ENCODE results near the gene MGLL.
A peak's percentile ranks its signal among the peaks of the same experiment; 100 is the strongest.

The MGLL gene

GRCh38 chr3:127787571-127788365 is 34.5 kb downstream of the MGLL start:
- no peak for FAIRE-seq

GRCh38 chr3:127787071-127787490 is 35.2 kb downstream of the MGLL start:
- no peak for FAIRE-seq

- FAIRE-seq = peak; percentile 87
Measured at GRCh38 chr3:127786353-127787070, 35.8 kb downstream of the MGLL start.

- no peak for FAIRE-seq
Measured at GRCh38 chr3:127785711-127786265, 36.5 kb downstream of the MGLL start.

DNA sequence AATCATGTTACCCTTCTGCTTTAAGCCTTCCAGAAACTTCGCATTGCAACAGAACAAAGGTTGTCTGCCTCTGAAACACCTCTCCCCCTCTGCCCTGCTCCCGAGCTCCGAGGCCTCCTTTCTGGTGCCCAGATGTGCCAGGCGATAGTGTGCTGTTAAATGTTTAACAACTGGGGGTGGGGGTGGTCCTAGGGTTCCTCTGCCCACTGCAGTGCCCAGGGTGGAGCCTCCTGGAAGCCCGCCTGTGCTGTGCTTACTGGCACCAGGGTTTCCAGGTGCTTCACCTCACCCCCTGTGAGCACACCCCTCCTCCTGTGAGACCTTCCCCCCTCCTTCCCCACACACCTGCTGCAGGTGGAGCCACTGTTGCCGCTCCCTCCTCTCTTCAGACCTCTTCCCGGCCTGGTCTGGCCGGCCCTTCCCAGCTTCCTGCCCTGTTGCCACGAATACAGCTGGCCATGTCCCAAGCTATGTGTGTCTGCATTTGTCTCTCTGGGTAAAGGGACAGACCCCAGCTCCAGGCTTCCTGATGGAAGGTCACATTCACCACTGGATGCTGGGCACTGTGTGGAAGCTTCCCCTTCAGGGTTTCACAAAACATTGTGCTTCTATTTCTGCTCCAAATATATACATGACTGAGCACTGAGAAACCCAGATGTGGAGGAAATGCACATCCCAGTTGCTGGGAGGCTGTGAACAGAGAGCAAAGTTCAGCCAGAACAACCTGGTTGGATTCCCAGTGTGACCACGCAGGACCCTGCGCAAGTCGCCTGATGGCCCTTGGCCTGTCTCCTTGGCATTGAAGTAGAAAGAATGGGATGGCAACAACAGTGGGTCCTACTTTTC is 37.2 kb downstream of the MGLL start:
- no peak for FAIRE-seq

DNA sequence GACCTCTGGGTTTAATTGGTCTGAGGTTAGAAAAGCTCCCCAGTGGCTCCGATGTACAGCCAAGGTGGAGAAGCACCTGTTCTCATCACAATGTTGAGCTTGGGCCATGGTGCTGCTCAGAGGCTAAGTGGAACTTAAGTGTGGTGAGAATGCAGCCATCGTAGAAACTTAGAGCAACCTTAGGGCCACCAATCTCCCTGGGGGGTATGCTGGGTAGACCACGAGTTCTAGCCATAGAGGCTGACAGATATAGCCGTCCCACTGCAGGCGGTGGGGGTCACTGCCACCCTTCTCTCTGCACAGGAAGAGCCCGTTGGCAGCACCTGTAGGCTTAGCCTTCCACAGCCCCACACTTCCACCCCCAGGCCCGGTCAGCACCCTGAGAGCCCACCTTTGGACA is 38.0 kb downstream of the MGLL start:
- no peak for FAIRE-seq

GRCh38 chr3:127783642-127784160 is 38.6 kb downstream of the MGLL start:
- no peak for FAIRE-seq

DNA sequence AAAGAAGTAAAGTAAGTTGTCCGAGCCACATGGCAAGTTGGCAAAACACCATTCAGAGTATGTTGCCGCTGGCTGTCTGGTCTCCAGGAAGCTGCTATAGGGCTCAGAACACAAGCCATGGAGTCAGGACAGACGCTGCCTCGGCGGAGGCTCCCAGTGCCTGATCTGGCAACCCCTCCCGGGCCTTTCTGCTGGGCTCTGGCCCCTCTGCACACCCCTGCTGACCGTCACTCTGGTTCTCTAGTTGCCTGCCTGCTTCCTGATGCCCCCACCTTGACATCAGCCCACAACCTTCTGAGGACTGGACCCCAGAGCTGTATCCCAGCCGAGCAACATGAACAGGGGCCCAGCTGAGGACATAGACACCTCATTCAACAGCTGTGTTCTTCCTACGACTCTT is 39.1 kb downstream of the MGLL start:
- no peak for FAIRE-seq

DNA sequence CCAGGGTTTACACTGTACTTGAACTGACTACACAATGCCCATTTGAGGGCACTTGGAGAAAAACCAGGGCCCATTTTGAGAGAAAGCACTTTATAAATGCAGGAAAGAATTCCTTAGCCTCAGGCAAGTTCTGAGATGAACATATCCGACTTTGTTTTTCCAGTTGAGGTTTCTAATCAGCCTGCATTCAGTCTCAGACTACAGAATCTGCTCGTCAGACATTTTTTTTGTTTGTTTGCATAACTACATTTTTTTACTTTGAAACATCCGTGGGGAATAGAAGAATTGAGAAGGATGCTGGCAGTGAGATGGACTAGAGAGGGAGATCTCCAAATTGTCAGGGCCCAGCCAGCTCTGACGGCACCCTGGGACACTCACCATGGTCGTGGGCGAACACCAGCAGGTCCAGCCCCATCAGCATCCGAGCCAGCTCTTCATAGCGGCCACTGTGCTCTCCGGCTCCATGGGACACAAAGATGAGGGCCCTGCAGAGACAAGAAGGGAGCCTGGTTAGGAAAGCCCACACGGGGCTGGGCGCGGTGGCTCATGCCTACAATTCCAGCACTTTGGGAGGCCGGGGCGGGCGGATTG is 40.8 kb downstream of the MGLL start:
- FAIRE-seq = no peak

DNA sequence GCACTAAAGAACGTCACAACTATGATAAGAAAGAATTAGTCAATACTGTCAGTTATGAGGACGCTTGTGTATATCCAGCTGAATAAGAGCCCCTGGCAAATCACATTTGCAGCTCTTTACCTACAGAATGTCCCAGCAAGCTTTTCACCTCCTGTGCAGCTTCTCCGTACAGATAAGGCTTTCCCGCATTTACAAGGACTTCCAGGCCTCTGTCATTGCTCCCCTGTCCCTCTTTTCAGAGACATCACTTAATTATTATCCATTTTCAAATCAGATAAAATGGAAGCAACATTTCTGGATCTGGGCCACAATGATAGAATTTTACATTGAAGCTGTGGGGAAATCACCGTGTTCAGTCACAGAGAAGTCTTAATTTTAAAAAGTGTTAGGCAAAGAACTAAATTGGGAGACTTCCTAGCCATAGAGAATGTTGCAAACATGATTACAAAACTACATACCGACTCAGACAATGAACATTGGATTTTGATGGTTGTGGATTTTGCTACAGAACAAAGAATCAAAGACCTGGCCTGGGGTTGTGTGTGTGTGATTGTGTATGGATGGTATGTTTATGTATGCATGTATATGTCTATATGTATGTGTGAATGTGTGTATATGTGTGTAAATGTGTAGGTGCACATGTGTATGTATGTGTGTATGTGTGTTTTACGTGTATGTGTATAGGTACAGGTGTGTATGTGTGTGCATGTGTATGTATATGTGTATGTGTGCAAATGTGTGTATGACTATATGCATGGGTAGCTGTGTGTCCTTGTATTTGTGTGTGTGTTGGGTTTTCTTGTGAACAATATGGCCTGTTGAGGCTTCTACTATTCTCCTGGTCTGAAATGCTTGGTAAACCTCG is 41.5 kb downstream of the MGLL start:
- FAIRE-seq = no peak

DNA sequence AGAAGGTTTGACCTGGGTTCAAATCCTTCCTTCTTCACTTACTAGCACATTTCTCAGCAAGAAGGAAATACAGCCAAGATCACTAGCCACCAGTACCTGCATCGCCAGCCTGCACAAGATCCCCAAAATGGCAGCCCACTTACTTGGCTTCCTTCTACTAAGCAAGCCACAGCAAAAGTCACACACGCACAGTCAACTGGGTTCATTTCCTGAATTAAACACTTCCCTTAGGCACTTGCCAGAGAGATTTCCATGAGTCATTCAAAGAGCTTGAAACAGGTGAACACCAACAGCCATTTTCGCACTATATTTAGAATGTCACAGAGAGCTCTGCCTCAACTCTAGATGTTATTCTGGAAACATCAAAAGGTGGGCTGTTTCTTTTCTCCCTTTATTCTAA is 42.6 kb downstream of the MGLL start:
- no peak for FAIRE-seq

DNA sequence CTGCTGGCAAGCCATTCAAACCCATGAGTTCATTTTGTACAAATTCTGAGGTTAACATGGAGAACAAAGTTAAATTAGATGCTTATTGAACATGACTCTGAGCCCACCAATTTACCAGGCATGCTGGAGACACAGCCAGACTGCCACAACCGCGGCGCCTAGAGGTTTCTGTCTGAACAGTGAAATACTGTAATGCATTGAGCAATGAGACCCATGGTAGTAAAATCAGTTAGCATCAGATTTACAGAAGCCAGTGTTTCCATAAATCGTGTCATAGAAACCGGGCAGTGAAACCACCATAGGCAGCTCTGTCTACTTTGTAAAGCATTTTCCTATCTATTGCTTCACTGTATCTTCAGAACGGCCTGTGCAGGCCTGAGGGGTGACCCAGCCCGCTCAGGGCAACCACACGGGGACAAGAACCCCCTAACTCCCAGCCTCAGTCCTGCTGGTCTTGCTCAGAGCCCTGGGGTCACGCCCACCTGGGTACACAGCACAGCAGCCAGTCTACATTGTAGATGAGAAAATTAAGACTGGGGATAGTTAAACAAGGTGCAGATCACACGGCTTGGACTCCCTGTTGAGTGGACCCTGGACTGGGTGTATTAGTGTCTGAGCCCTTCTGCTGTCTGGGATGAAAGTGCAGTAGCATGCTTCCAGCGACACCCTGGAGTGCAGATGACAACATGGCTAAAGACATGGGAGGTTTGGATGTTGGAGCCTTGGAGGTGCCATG is 44.2 kb downstream of the MGLL start:
- FAIRE-seq = no peak

GRCh38 chr3:127777332-127777731 is 45.0 kb downstream of the MGLL start:
- FAIRE-seq = no peak

GRCh38 chr3:127776347-127776746 is 46.0 kb downstream of the MGLL start:
- FAIRE-seq = no peak

- no peak for FAIRE-seq
Measured at GRCh38 chr3:127775398-127776109, 46.8 kb downstream of the MGLL start.

DNA sequence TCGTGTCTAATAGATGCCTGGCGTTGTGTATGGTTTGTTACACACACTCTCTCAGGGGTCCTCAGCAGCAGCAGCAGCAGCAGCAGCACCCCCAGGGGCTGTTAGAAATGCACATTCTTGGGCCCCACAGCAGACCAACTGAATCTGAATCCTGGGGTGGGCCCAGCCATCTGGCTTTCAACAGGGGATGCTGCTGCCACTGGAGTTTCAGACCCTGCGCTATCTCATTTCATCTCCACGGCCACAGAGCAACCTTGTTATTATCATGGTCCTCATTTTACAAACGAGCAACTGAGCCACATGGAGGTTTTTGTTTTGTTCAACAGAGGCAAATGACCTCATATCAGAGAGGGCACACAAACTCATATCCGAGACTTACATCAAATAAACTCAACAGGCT is 47.7 kb downstream of the MGLL start:
- no peak for FAIRE-seq

- FAIRE-seq = no peak
Measured at GRCh38 chr3:127773752-127774395, 48.4 kb downstream of the MGLL start.

- no peak for FAIRE-seq
Measured at GRCh38 chr3:127772827-127773751, 49.2 kb downstream of the MGLL start.
